HEK293 (cell line): ENCODE measurements around the gene IQCH.

Experiments
- CTCF ChIA-PET: fragments of 350-600 bp; formaldehyde crosslinking; extraction: SDS; loops from one replicate; lab custom pipeline; 2021; ENCODE audit warnings: antibody characterized with exemption; lab: Yijun Ruan, JAX
- POLR2A ChIA-PET: fragments of 300-600 bp; formaldehyde crosslinking; extraction: SDS; loops from one replicate; lab custom pipeline; 2020; ENCODE audit warnings: antibody characterized with exemption, inconsistent platforms; lab: Yijun Ruan, JAX
- H3K27ac ChIP-seq: fragments of 200-500 bp; sonication (Bioruptor generic); 2 replicates; pipeline ENCODE4 v1.5.1; 2014; ENCODE audit warnings: low read depth, low read length, control low read depth, inconsistent platforms; ENCODE audit errors: extremely low read depth
- H3K36me3 ChIP-seq, 2 experiments: fragments of 200-500 bp in 1 of 2; sonication (Bioruptor generic) in 1 of 2; 1 replicate in 1 of 2; 2 replicates in 1 of 2; pipeline ENCODE4 v1.5.1; 2014 to 2017; ENCODE audit warnings: inconsistent platforms in 2 of 2, low read length in 2 of 2; ENCODE audit not compliant: control insufficient read depth in 2 of 2, insufficient read depth in 1 of 2
- H3K4me1 ChIP-seq: fragments of 200-500 bp; sonication (Bioruptor generic); 2 replicates; pipeline ENCODE4 v1.5.1; 2014; ENCODE audit warnings: mild to moderate bottlenecking, low read length, inconsistent platforms; ENCODE audit not compliant: control insufficient read depth, insufficient read depth
- H3K4me3 ChIP-seq: 2 replicates; pipeline ENCODE4 v1.5.1; 2011; ENCODE audit warnings: low read depth, mild to moderate bottlenecking, control low read depth, low read length, moderate library complexity
- H3K9me3 ChIP-seq: fragments of 200-500 bp; sonication (Bioruptor generic); 2 replicates; pipeline ENCODE4 v1.5.1; 2014; ENCODE audit warnings: low read depth, low read length, inconsistent platforms; ENCODE audit not compliant: control insufficient read depth, insufficient read depth
- KLF10 ChIP-seq: fragments of 450-650 bp; IDR thresholded peaks from 2 replicates; pipeline ENCODE4 v1.5.1; 2018; ENCODE audit warnings: missing biosample characterization, mild to moderate bottlenecking, missing genetic modification characterization
- RBAK ChIP-seq: fragments of 450-650 bp; formaldehyde crosslinking; IDR thresholded peaks from 2 replicates; pipeline ENCODE4 v1.5.1; 2016; ENCODE audit warnings: missing biosample characterization, missing genetic modification characterization
- SCRT2 ChIP-seq: fragments of 450-650 bp; formaldehyde crosslinking; IDR thresholded peaks from 2 replicates; pipeline ENCODE4 v1.5.1; 2016; ENCODE audit warnings: missing biosample characterization, missing genetic modification characterization
- ZBTB8A ChIP-seq: fragments of 450-650 bp; formaldehyde crosslinking; IDR thresholded peaks from 2 replicates; pipeline ENCODE4 v1.5.1; 2016; ENCODE audit warnings: missing biosample characterization, missing genetic modification characterization
- ZFP3 ChIP-seq: fragments of 450-650 bp; formaldehyde crosslinking; IDR thresholded peaks from 2 replicates; pipeline ENCODE4 v1.5.1; 2016; ENCODE audit warnings: low read depth, missing biosample characterization, missing genetic modification characterization
- ZFP41 ChIP-seq: fragments of 450-650 bp; formaldehyde crosslinking; IDR thresholded peaks from 2 replicates; pipeline ENCODE4 v1.5.1; 2016; ENCODE audit warnings: missing biosample characterization, missing genetic modification characterization, borderline replicate concordance
- ZNF174 ChIP-seq: fragments of 450-650 bp; formaldehyde crosslinking; IDR thresholded peaks from 2 replicates; pipeline ENCODE4 v1.5.0; 2017; ENCODE audit warnings: missing biosample characterization, mild to moderate bottlenecking, missing genetic modification characterization
- ZNF529 ChIP-seq: fragments of 450-650 bp; formaldehyde crosslinking; IDR thresholded peaks from 2 replicates; pipeline ENCODE4 v1.5.1; 2017; ENCODE audit warnings: missing genetic modification characterization, missing biosample characterization; ENCODE audit not compliant: insufficient replicate concordance
- ZNF610 ChIP-seq: fragments of 450-650 bp; formaldehyde crosslinking; IDR thresholded peaks from 2 replicates; pipeline ENCODE4 v1.5.1; 2016; ENCODE audit warnings: missing biosample characterization, missing genetic modification characterization, borderline replicate concordance
- ZNF660 ChIP-seq: fragments of 450-650 bp; IDR thresholded peaks from 2 replicates; pipeline ENCODE4 v1.5.1; 2018; ENCODE audit warnings: missing biosample characterization, mild to moderate bottlenecking, missing genetic modification characterization
- ZNF670 ChIP-seq: fragments of 450-650 bp; formaldehyde crosslinking; IDR thresholded peaks from 2 replicates; pipeline ENCODE4 v1.5.1; 2016; ENCODE audit warnings: missing biosample characterization, missing genetic modification characterization, low read depth
- ZNF701 ChIP-seq: fragments of 450-650 bp; formaldehyde crosslinking; IDR thresholded peaks from 2 replicates; pipeline ENCODE4 v1.5.1; 2016; ENCODE audit warnings: missing biosample characterization, missing genetic modification characterization
- ZNF791 ChIP-seq: fragments of 450-650 bp; formaldehyde crosslinking; IDR thresholded peaks from 2 replicates; pipeline ENCODE4 v1.5.1; 2016; ENCODE audit warnings: missing biosample characterization, missing genetic modification characterization
- TF ChIP-seq, protein P1 (sequence below): fragments of 450-650 bp; formaldehyde crosslinking; IDR thresholded peaks from 2 replicates; pipeline ENCODE4 v1.5.0; 2017; ENCODE audit warnings: missing biosample characterization, missing genetic modification characterization, borderline replicate concordance
- TF ChIP-seq, protein P2 (sequence below): fragments of 450-650 bp; formaldehyde crosslinking; IDR thresholded peaks from 2 replicates; pipeline ENCODE4 v1.5.1; 2016; ENCODE audit warnings: missing biosample characterization, missing genetic modification characterization
- TF ChIP-seq, protein P3 (sequence below): fragments of 450-650 bp; formaldehyde crosslinking; IDR thresholded peaks from 2 replicates; pipeline ENCODE4 v1.5.1; 2016; ENCODE audit warnings: missing biosample characterization, missing genetic modification characterization
- TF ChIP-seq, protein P4 (sequence below): fragments of 450-650 bp; formaldehyde crosslinking; IDR thresholded peaks from 2 replicates; pipeline ENCODE4 v1.5.1; 2016; ENCODE audit warnings: missing biosample characterization, missing genetic modification characterization
- TF ChIP-seq, protein P5 (sequence below): fragments of 450-650 bp; formaldehyde crosslinking; IDR thresholded peaks from 2 replicates; pipeline ENCODE4 v1.5.1; 2016; ENCODE audit warnings: missing biosample characterization, missing genetic modification characterization
- TF ChIP-seq, protein P6 (sequence below): fragments of 450-650 bp; formaldehyde crosslinking; IDR thresholded peaks from 2 replicates; pipeline ENCODE4 v1.5.1; 2016; ENCODE audit warnings: missing biosample characterization, missing genetic modification characterization

Gene IQCH

DNA sequence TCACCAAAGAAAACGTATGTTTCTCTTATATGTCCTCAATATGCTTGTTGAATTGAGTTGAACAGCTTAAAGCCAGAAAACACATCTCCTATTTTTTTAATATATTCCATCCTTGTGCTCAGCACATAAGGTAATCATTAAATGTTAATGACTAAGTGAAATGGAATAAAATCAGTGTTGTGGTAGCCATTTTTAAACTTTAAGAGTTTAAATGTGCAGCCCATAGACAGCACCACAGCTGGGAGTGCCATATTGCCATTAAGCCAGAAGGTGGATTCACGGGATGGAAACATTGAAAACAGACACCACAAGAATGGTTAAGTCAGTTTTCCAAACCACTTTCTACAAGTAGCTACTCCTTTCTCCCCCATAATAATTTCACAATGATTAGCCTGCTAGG, 189.5 kb downstream of the IQCH start (continued):
- TF ChIP-seq, protein P1, sequence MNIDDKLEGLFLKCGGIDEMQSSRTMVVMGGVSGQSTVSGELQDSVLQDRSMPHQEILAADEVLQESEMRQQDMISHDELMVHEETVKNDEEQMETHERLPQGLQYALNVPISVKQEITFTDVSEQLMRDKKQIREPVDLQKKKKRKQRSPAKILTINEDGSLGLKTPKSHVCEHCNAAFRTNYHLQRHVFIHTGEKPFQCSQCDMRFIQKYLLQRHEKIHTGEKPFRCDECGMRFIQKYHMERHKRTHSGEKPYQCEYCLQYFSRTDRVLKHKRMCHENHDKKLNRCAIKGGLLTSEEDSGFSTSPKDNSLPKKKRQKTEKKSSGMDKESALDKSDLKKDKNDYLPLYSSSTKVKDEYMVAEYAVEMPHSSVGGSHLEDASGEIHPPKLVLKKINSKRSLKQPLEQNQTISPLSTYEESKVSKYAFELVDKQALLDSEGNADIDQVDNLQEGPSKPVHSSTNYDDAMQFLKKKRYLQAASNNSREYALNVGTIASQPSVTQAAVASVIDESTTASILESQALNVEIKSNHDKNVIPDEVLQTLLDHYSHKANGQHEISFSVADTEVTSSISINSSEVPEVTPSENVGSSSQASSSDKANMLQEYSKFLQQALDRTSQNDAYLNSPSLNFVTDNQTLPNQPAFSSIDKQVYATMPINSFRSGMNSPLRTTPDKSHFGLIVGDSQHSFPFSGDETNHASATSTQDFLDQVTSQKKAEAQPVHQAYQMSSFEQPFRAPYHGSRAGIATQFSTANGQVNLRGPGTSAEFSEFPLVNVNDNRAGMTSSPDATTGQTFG (tag by site-specific recombination), result no peak
- no peak for TF ChIP-seq ZBTB8A (tag by site-specific recombination)

DNA sequence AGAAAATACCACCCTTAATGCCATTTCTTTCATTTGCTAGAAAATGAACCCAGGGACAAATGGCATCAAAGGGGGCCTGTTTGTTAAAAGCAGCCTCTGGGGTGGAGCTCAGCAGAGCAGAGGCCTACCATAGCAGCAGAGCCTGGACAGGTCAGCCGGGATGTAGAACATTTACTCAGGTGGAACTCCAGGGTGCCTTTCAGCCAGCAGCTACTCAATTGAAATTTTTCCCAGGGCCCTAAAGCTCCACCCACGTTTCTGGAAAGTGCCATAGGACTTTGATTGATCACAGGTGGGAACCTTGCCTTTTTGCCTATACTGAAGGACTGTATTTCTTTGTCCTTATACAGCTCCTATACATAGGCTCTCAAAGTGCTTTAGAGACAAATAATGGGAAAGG, 191.9 kb downstream of the IQCH start:
- Histone ChIP-seq H3K27ac (no peak overlapping the region), H3K36me3 (no peaks in the 10 kb centered on the region), H3K4me3 (no peak overlapping the region), H3K4me1 (no peaks in the 10 kb centered on the region), H3K9me3 (no peaks in the 10 kb centered on the region)
- CTCF ChIA-PET, result interaction anchor here (0.5 to 3.4 kb wide), 10 partner anchors 9 to 736 kb away, joined by 3 to 25 read pairs (median 4); no protein-coding TSS in a partner anchor
- POLR2A ChIA-PET, result interaction anchor here (1.0 kb wide), 1 partner anchor 500 kb away, joined by 3 read pairs; no protein-coding TSS in a partner anchor
- TF ChIP-seq ZNF670 (tag by site-specific recombination) (no peak), ZNF174 (no peak), KLF10 (tag by site-specific recombination) (no peak), ZFP3 (tag by site-specific recombination) (no peak), ZNF660 (no peak), SCRT2 (no peak), ZNF610 (no peak), ZNF791 (tag by site-specific recombination) (no peak), ZNF701 (tag by site-specific recombination) (no peak), RBAK (no peak), ZFP41 (tag by site-specific recombination) (no peak), ZNF529 (no peak)
- TF ChIP-seq, protein P2, sequence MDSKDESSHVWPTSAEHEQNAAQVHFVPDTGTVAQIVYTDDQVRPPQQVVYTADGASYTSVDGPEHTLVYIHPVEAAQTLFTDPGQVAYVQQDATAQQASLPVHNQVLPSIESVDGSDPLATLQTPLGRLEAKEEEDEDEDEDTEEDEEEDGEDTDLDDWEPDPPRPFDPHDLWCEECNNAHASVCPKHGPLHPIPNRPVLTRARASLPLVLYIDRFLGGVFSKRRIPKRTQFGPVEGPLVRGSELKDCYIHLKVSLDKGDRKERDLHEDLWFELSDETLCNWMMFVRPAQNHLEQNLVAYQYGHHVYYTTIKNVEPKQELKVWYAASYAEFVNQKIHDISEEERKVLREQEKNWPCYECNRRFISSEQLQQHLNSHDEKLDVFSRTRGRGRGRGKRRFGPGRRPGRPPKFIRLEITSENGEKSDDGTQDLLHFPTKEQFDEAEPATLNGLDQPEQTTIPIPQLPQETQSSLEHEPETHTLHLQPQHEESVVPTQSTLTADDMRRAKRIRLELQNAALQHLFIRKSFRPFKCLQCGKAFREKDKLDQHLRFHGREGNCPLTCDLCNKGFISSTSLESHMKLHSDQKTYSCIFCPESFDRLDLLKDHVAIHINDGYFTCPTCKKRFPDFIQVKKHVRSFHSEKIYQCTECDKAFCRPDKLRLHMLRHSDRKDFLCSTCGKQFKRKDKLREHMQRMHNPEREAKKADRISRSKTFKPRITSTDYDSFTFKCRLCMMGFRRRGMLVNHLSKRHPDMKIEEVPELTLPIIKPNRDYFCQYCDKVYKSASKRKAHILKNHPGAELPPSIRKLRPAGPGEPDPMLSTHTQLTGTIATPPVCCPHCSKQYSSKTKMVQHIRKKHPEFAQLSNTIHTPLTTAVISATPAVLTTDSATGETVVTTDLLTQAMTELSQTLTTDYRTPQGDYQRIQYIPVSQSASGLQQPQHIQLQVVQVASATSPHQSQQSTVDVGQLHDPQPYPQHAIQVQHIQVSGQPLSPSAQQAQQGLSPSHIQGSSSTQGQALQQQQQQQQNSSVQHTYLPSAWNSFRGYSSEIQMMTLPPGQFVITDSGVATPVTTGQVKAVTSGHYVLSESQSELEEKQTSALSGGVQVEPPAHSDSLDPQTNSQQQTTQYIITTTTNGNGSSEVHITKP (tag by site-specific recombination), result no peak
- TF ChIP-seq, protein P3, sequence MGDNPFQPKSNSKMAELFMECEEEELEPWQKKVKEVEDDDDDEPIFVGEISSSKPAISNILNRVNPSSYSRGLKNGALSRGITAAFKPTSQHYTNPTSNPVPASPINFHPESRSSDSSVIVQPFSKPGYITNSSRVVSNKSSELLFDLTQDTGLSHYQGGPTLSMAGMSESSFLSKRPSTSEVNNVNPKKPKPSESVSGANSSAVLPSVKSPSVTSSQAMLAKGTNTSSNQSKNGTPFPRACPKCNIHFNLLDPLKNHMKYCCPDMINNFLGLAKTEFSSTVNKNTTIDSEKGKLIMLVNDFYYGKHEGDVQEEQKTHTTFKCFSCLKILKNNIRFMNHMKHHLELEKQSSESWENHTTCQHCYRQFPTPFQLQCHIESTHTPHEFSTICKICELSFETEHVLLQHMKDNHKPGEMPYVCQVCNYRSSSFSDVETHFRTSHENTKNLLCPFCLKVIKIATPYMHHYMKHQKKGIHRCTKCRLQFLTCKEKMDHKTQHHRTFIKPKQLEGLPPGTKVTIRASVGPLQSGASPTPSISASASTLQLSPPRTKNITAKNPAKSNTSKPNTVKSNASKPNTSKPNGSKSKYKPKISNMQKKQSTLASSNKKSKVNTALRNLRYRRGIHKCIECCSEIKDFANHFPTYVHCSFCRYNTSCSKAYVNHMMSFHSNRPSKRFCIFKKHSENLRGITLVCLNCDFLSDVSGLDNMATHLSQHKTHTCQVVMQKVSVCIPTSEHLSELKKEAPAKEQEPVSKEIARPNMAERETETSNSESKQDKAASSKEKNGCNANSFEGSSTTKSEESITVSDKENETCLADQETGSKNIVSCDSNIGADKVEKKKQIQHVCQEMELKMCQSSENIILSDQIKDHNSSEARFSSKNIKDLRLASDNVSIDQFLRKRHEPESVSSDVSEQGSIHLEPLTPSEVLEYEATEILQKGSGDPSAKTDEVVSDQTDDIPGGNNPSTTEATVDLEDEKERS (tag by site-specific recombination), result no peak
- TF ChIP-seq, protein P4, sequence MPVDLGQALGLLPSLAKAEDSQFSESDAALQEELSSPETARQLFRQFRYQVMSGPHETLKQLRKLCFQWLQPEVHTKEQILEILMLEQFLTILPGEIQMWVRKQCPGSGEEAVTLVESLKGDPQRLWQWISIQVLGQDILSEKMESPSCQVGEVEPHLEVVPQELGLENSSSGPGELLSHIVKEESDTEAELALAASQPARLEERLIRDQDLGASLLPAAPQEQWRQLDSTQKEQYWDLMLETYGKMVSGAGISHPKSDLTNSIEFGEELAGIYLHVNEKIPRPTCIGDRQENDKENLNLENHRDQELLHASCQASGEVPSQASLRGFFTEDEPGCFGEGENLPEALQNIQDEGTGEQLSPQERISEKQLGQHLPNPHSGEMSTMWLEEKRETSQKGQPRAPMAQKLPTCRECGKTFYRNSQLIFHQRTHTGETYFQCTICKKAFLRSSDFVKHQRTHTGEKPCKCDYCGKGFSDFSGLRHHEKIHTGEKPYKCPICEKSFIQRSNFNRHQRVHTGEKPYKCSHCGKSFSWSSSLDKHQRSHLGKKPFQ (tag by site-specific recombination), result no peak
- TF ChIP-seq, protein P5, sequence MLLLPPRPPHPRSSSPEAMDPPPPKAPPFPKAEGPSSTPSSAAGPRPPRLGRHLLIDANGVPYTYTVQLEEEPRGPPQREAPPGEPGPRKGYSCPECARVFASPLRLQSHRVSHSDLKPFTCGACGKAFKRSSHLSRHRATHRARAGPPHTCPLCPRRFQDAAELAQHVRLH, result no peak
- TF ChIP-seq, protein P6, sequence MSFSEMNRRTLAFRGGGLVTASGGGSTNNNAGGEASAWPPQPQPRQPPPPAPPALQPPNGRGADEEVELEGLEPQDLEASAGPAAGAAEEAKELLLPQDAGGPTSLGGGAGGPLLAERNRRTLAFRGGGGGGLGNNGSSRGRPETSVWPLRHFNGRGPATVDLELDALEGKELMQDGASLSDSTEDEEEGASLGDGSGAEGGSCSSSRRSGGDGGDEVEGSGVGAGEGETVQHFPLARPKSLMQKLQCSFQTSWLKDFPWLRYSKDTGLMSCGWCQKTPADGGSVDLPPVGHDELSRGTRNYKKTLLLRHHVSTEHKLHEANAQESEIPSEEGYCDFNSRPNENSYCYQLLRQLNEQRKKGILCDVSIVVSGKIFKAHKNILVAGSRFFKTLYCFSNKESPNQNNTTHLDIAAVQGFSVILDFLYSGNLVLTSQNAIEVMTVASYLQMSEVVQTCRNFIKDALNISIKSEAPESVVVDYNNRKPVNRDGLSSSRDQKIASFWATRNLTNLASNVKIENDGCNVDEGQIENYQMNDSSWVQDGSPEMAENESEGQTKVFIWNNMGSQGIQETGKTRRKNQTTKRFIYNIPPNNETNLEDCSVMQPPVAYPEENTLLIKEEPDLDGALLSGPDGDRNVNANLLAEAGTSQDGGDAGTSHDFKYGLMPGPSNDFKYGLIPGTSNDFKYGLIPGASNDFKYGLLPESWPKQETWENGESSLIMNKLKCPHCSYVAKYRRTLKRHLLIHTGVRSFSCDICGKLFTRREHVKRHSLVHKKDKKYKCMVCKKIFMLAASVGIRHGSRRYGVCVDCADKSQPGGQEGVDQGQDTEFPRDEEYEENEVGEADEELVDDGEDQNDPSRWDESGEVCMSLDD (tag by site-specific recombination), result no peak
- TF ChIP-seq, protein P1 (tag by site-specific recombination), result no peak
